ENCODE measurements around the gene CDCP2.

The CDCP2 gene

GRCh38 chr1:54086754-54087153 lies 66.0 kb downstream of the CDCP2 start:
- no peak for ATAC-seq
- TF ChIP-seq ZNF565 (CRISPR knock-in tag; conservative IDR thresholded peaks at IDR 0.05; ENCODE audit: low read depth) (no peak), ZC3H10 (CRISPR knock-in tag; IDR thresholded peaks at IDR 0.05) (no peak), POU6F1 (CRISPR knock-in tag; IDR thresholded peaks at IDR 0.05; ENCODE audit: borderline replicate concordance, low read depth) (no peak), BACH2 (CRISPR knock-in tag; IDR thresholded peaks at IDR 0.05; ENCODE audit: borderline replicate concordance) (no peak), ZFP3 (CRISPR knock-in tag; IDR thresholded peaks at IDR 0.05) (no peak), CSRNP3 (CRISPR knock-in tag; IDR thresholded peaks at IDR 0.05) (no peak), ZFP30 (CRISPR knock-in tag; IDR thresholded peaks at IDR 0.05) (no peak), CSDC2 (CRISPR knock-in tag; IDR thresholded peaks at IDR 0.05) (no peak), ZNF70 (CRISPR knock-in tag; IDR thresholded peaks at IDR 0.05) (no peak), TCF4 (CRISPR knock-in tag; IDR thresholded peaks at IDR 0.05; ENCODE audit: borderline replicate concordance) (no peak), CREB5 (CRISPR knock-in tag; IDR thresholded peaks at IDR 0.05; ENCODE audit: low read depth) (no peak), ESRRG (CRISPR knock-in tag; IDR thresholded peaks at IDR 0.05) (no peak), ARNTL (CRISPR knock-in tag; IDR thresholded peaks at IDR 0.05; ENCODE audit: borderline replicate concordance, low read depth) (no peak), ZNF8 (CRISPR knock-in tag; IDR thresholded peaks at IDR 0.05) (no peak)

GRCh38 chr1:54084794-54085193 lies 68.0 kb downstream of the CDCP2 start:
- TF ChIP-seq CSRNP3 (CRISPR knock-in tag; IDR thresholded peaks at IDR 0.05) (no peak), TCF4 (CRISPR knock-in tag; IDR thresholded peaks at IDR 0.05; ENCODE audit: borderline replicate concordance) (no peak), OSR1 (CRISPR knock-in tag; IDR thresholded peaks at IDR 0.05) (no peak), ZFP30 (CRISPR knock-in tag; IDR thresholded peaks at IDR 0.05) (no peak), POU6F1 (CRISPR knock-in tag; IDR thresholded peaks at IDR 0.05; ENCODE audit: borderline replicate concordance, low read depth) (no peak), PPARA (CRISPR knock-in tag; IDR thresholded peaks at IDR 0.05; ENCODE audit: borderline replicate concordance) (no peak), CSDC2 (CRISPR knock-in tag; IDR thresholded peaks at IDR 0.05) (no peak), ZNF8 (CRISPR knock-in tag; IDR thresholded peaks at IDR 0.05) (no peak), ESRRG (CRISPR knock-in tag; IDR thresholded peaks at IDR 0.05) (no peak), ZC3H10 (CRISPR knock-in tag; IDR thresholded peaks at IDR 0.05) (no peak), TOX (CRISPR knock-in tag; IDR thresholded peaks at IDR 0.05; ENCODE audit: borderline replicate concordance) (no peak), ARNTL (CRISPR knock-in tag; IDR thresholded peaks at IDR 0.05; ENCODE audit: borderline replicate concordance, low read depth) (no peak), ZNF70 (CRISPR knock-in tag; IDR thresholded peaks at IDR 0.05) (no peak), ZNF565 (CRISPR knock-in tag; conservative IDR thresholded peaks at IDR 0.05; ENCODE audit: low read depth) (no peak), CREB5 (CRISPR knock-in tag; IDR thresholded peaks at IDR 0.05; ENCODE audit: low read depth) (no peak), GLIS3 (CRISPR knock-in tag; IDR thresholded peaks at IDR 0.05) (no peak), BACH2 (CRISPR knock-in tag; IDR thresholded peaks at IDR 0.05; ENCODE audit: borderline replicate concordance) (no peak)
- ATAC-seq, result no peak

Data from SK-N-SH treated with all-trans-retinoic acid at 6 μM for 48 hours (cell line).